ENCODE measurements around the gene CCDC172. TPM values are rescaled to one million over a fixed set of nuclear protein-coding genes. Genes with fewer than 3 reads are reported as not detected.

Gene CCDC172
- total RNA-seq, 1 donor from 2014 or later, result not detected

DNA sequence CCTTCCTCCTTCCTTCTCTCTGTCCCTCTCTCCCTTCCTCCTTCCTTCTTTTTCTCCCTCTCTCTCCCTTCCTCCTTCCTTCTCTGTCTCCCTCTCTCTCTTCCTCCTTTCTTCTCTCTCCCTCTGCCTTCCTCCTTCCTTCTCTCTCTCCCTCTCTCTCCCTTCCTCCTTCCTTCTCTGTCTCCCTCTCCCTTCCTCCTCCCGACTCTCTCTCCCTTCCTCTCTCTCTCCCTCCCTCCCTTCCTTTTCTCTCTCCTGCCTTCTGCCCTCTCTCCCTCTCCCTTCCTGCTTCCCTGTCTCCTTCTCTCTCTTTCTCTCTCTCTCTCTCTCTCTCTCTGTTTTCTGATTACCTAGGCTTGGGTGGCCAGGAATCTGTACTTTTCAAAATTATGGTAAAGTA lies 34.6 kb upstream of the CCDC172 start:
- Histone ChIP-seq H3K27ac (no peak overlapping the region), H3K36me3 (no peaks in the 10 kb centered on the region), H3K4me3 (no peak overlapping the region), H3K9ac (no peak overlapping the region), H3K27me3 (no peaks in the 10 kb centered on the region), H3K79me2 (ENCODE audit: low read depth) (no peaks in the 10 kb centered on the region), H3K4me2 (no peak overlapping the region), H4K20me1 (ENCODE audit: low read depth) (no peaks in the 10 kb centered on the region), H3F3A (ENCODE audit: low read depth) (no peaks in the 10 kb centered on the region), H3K9me3 (ENCODE audit: low read depth) (no peaks in the 10 kb centered on the region), H3K4me1 (peaks cover 13% of the 10 kb centered on the region), H2AFZ (replicated peaks) (no peak overlapping the region)
- Mint-ChIP-seq H3K27ac (no peak overlapping the region), H3K27me3 (ENCODE audit: insufficient read depth, low read depth) (peaks cover 3% of the 10 kb centered on the region), H3K4me3 (no peak overlapping the region), H3K36me3 (no peaks in the 10 kb centered on the region), H3K9me3 (no peaks in the 10 kb centered on the region), H3K4me1 (peaks cover 2% of the 10 kb centered on the region)
- DNase-seq (ENCODE audit: low spot score), result no peak
- TF ChIP-seq EZH2phosphoT487 (IDR thresholded peaks at IDR 0.05) (no peak), EZH2 (IDR thresholded peaks at IDR 0.05) (no peak)
- TF ChIP-seq, protein P1, sequence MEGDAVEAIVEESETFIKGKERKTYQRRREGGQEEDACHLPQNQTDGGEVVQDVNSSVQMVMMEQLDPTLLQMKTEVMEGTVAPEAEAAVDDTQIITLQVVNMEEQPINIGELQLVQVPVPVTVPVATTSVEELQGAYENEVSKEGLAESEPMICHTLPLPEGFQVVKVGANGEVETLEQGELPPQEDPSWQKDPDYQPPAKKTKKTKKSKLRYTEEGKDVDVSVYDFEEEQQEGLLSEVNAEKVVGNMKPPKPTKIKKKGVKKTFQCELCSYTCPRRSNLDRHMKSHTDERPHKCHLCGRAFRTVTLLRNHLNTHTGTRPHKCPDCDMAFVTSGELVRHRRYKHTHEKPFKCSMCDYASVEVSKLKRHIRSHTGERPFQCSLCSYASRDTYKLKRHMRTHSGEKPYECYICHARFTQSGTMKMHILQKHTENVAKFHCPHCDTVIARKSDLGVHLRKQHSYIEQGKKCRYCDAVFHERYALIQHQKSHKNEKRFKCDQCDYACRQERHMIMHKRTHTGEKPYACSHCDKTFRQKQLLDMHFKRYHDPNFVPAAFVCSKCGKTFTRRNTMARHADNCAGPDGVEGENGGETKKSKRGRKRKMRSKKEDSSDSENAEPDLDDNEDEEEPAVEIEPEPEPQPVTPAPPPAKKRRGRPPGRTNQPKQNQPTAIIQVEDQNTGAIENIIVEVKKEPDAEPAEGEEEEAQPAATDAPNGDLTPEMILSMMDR (IDR thresholded peaks at IDR 0.05), result no peak

DNA sequence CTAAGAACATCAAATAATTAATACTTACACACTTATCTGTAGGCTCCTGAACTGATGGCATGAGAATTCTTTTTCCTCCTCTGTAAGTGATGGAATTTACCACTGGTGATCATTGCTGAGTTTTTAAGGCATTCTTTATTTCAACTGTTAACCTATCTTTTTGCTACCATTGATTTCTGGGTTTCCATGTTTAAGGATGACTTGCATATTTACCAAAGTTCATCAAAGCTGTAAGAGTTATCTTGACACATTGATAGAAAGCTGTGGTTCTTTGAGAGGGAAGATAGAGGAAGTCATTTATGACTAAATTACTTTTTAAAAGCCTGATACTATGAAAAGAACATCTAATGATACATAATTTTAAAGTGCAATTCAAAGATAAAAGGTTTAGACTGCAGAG lies 31.8 kb upstream of the CCDC172 start:
- no peaks in the 10 kb centered on the region for H3K9me3 Mint-ChIP-seq

DNA sequence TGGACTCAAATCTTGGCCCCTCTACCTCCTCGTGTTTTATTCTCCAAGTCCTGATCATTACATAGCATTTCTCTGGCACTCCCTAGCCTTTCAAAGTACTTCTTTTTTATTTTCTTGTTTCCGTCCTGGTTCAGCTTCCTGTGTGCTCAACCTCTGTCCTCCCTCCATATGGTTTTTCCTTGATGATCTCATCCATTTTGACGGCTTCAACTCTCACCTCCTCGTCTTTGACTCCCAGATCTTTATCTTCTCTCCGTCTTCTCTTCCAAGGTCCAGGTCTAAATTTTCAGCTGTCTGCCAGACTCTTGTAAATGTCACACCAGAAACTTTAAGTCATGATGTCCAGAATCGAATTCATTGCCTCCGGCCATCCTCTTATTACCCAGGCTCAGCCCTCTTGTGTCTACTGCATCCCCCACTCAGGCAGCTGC lies 27.9 kb upstream of the CCDC172 start:
- Histone ChIP-seq H3K9ac (no peak overlapping the region), H3K27ac (no peak overlapping the region), H3K4me3 (no peak overlapping the region), H3F3A (ENCODE audit: low read depth) (no peaks in the 10 kb centered on the region), H3K4me1 (no peaks in the 10 kb centered on the region), H4K20me1 (ENCODE audit: low read depth) (no peaks in the 10 kb centered on the region), H3K27me3 (no peaks in the 10 kb centered on the region), H2AFZ (replicated peaks) (no peak overlapping the region), H3K36me3 (no peaks in the 10 kb centered on the region), H3K9me3 (ENCODE audit: low read depth) (no peaks in the 10 kb centered on the region), H3K79me2 (ENCODE audit: low read depth) (no peaks in the 10 kb centered on the region), H3K4me2 (no peak overlapping the region)
- Mint-ChIP-seq H3K9me3 (no peaks in the 10 kb centered on the region), H3K27ac (no peak overlapping the region), H3K4me1 (no peaks in the 10 kb centered on the region), H3K27me3 (ENCODE audit: insufficient read depth, low read depth) (no peaks in the 10 kb centered on the region), H3K4me3 (no peak overlapping the region), H3K36me3 (no peaks in the 10 kb centered on the region)
- DNase-seq (ENCODE audit: low spot score), result no peak
- TF ChIP-seq, protein P1 (IDR thresholded peaks at IDR 0.05), result no peak

More for the DNA sequence above, 31.8 kb upstream of the CCDC172 start:
- no peak for TF ChIP-seq EZH2phosphoT487 (IDR thresholded peaks at IDR 0.05)
- TF ChIP-seq, protein P1 (IDR thresholded peaks at IDR 0.05), result no peak
- TF ChIP-seq EZH2 (IDR thresholded peaks at IDR 0.05), result no peak
- no peak overlapping the region for H3K4me3 Mint-ChIP-seq
- H3K79me2 ChIP-seq (ENCODE audit: low read depth), result no peaks in the 10 kb centered on the region
- no peaks in the 10 kb centered on the region for H3K9me3 ChIP-seq (ENCODE audit: low read depth)
- no peak overlapping the region for H3K27ac ChIP-seq
- H4K20me1 ChIP-seq (ENCODE audit: low read depth), result no peaks in the 10 kb centered on the region
- H3K4me1 ChIP-seq, result peaks cover 3% of the 10 kb centered on the region
- no peaks in the 10 kb centered on the region for H3K4me1 Mint-ChIP-seq
- H3K36me3 Mint-ChIP-seq, result no peaks in the 10 kb centered on the region
- H3K27ac Mint-ChIP-seq, result no peak overlapping the region
- no peaks in the 10 kb centered on the region for H3F3A ChIP-seq (ENCODE audit: low read depth)
- no peak for DNase-seq (ENCODE audit: low spot score)
- H3K4me3 ChIP-seq, result no peak overlapping the region
- H2AFZ ChIP-seq (replicated peaks), result no peak overlapping the region
- peaks cover 3% of the 10 kb centered on the region for H3K27me3 Mint-ChIP-seq (ENCODE audit: insufficient read depth, low read depth)
- no peaks in the 10 kb centered on the region for H3K27me3 ChIP-seq
- H3K9ac ChIP-seq, result no peak overlapping the region
- no peaks in the 10 kb centered on the region for H3K36me3 ChIP-seq
- H3K4me2 ChIP-seq, result no peak overlapping the region
